ENCODE data around the gene PRICKLE3. TPM values are rescaled to one million over a fixed set of nuclear protein-coding genes. Genes with fewer than 3 reads are reported as not detected.

The PRICKLE3 gene
- 5.0 and 6.3 TPM in 2 replicates for total RNA-seq

GRCh38 chrX:49186125-49187027 lies at the start of gene PRICKLE3:
PRICKLE3 (minus strand) TSS chrX:49186373; CDS start chrX:49186297, 76 bp downstream.

GRCh38 chrX:49233176-49233575 lies 47.0 kb upstream of the PRICKLE3 start, which contains the start of gene CACNA1F:
CACNA1F (minus strand) TSS chrX:49233340; CDS start chrX:49233309, 31 bp downstream.

GRCh38 chrX:49199906-49200771 lies 14.0 kb upstream of the PRICKLE3 start, which contains the start of gene SYP:
SYP (minus strand) TSS chrX:49200193; CDS start chrX:49200186, 7 bp downstream.

GRCh38 chrX:49171752-49172279 lies 14.4 kb downstream of the PRICKLE3 start, which contains the start of gene PLP2:
PLP2 (plus strand) TSS chrX:49171898; CDS start chrX:49172001, 103 bp downstream.

GRCh38 chrX:49162620-49163019 lies 23.6 kb downstream of the PRICKLE3 start, which contains the start of gene MAGIX:
MAGIX (plus strand) TSS chrX:49162758; CDS start chrX:49162890, 132 bp downstream.

Small RNA genes within 50 kb of the gene (small RNA-seq; reads per million reads assigned to genes)
- gene RN7SL262P (ENCODE audit: low replicate concordance), result not detected

Other genes with a start within 250 kb of the PRICKLE3 start
- gene OTUD5, start 228.8 kb downstream of the PRICKLE3 start, total RNA-seq, result 34.6 and 58.4 TPM in 2 replicates
- gene KCND1, start 214.5 kb downstream of the PRICKLE3 start, total RNA-seq, result under 0.01 and 0.14 TPM in 2 replicates
- 16.6 and 23.6 TPM in 2 replicates for gene GRIPAP1, start 184.1 kb downstream of the PRICKLE3 start, total RNA-seq
- gene TFE3, start 143.0 kb downstream of the PRICKLE3 start, total RNA-seq, result 57.8 and 66.3 TPM in 2 replicates
- gene CCDC120, start 127.4 kb downstream of the PRICKLE3 start, total RNA-seq, result 0.57 and 1.1 TPM in 2 replicates
- 14.0 and 15.2 TPM in 2 replicates for gene PRAF2, start 112.4 kb downstream of the PRICKLE3 start, total RNA-seq
- gene WDR45, start 106.5 kb downstream of the PRICKLE3 start, total RNA-seq, result 65.3 and 152 TPM in 2 replicates
- 17.8 and 19.9 TPM in 2 replicates for gene GPKOW, start 62.6 kb downstream of the PRICKLE3 start, total RNA-seq
- 1.1 and 3.3 TPM in 2 replicates for gene MAGIX, start 23.6 kb downstream of the PRICKLE3 start, total RNA-seq
- gene PLP2, start 14.5 kb downstream of the PRICKLE3 start, total RNA-seq, result 54.3 and 88.5 TPM in 2 replicates
- under 0.01 and 0.29 TPM in 2 replicates for gene SYP, start 13.8 kb upstream of the PRICKLE3 start, total RNA-seq
- gene CACNA1F, start 47.0 kb upstream of the PRICKLE3 start, total RNA-seq, result not detected in 2 replicates
- 12.0 and 20.9 TPM in 2 replicates for gene CCDC22, start 49.1 kb upstream of the PRICKLE3 start, total RNA-seq
- gene FOXP3, start 78.3 kb upstream of the PRICKLE3 start, total RNA-seq, result not detected in 2 replicates
- 4.6 and 5.2 TPM in 2 replicates for gene PPP1R3F, start 83.4 kb upstream of the PRICKLE3 start, total RNA-seq
- not detected in 2 replicates for gene GAGE10, start 117.3 kb upstream of the PRICKLE3 start, total RNA-seq
- gene GAGE12J, start 135.7 kb upstream of the PRICKLE3 start, total RNA-seq, result not detected in 2 replicates
- not detected in 2 replicates for gene GAGE13, start 145.2 kb upstream of the PRICKLE3 start, total RNA-seq